Measurements from ENCODE around the gene ERCC6L2.

Gene ERCC6L2

GRCh38 chr9:95985440-95986055, 110.1 kb downstream of the ERCC6L2 start:
- Histone ChIP-seq H3K4me3 (ENCODE audit: low read depth, low read length) (no peak overlapping the region), H3K9me3 (ENCODE audit: control insufficient read depth, insufficient read depth, low read depth, low read length) (no peaks in the 10 kb centered on the region), H3K36me3 (ENCODE audit: control insufficient read depth in 2 of 2, insufficient read depth in 1 of 2, low read length in 2 of 2) (peaks cover 0 to 26% of the 10 kb centered on the region in 2 experiments; a peak in 1 of 3 replicates), H3K4me1 (ENCODE audit: control insufficient read depth, insufficient read depth, low read length) (no peaks in the 10 kb centered on the region), H3K27ac (ENCODE audit: extremely low read depth, low read depth, low read length) (no peak overlapping the region)
- TF ChIP-seq ZIC2 (tag by site-specific recombination; IDR thresholded peaks at IDR 0.05) (no peak), ZNF580 (tag by site-specific recombination; IDR thresholded peaks at IDR 0.05) (no peak), ZNF843 (tag by site-specific recombination; IDR thresholded peaks at IDR 0.05) (no peak), ZNF394 (tag by site-specific recombination; IDR thresholded peaks at IDR 0.05; ENCODE audit: borderline replicate concordance) (no peak)
- ChIA-PET CTCF (no interaction called here), POLR2A (no interaction called here)

GRCh38 chr9:95989297-95989696, 113.8 kb downstream of the ERCC6L2 start:
- TF ChIP-seq ZNF423 (tag by site-specific recombination; IDR thresholded peaks at IDR 0.05), result no peak
- no peak for TF ChIP-seq ZBTB44 (tag by site-specific recombination; IDR thresholded peaks at IDR 0.05)
- no peak overlapping the region for H3K4me3 ChIP-seq (ENCODE audit: low read depth, low read length)
- H3K9me3 ChIP-seq (ENCODE audit: control insufficient read depth, insufficient read depth, low read depth, low read length), result no peaks in the 10 kb centered on the region
- H3K27ac ChIP-seq (ENCODE audit: extremely low read depth, low read depth, low read length), result no peak overlapping the region
- H3K36me3 ChIP-seq (ENCODE audit: control insufficient read depth in 2 of 2, insufficient read depth in 1 of 2, low read length in 2 of 2), result peaks cover 0 to 33% of the 10 kb centered on the region in 2 experiments; a peak in 1 of 3 replicates
- H3K4me1 ChIP-seq (ENCODE audit: control insufficient read depth, insufficient read depth, low read length), result no peaks in the 10 kb centered on the region
- CTCF ChIA-PET, result no interaction called here
- POLR2A ChIA-PET, result no interaction called here

GRCh38 chr9:95991326-95991725, 115.8 kb downstream of the ERCC6L2 start:
- ChIA-PET POLR2A (no interaction called here), CTCF (no interaction called here)
- H3K9me3 ChIP-seq (ENCODE audit: control insufficient read depth, insufficient read depth, low read depth, low read length), result no peaks in the 10 kb centered on the region
- no peak overlapping the region for H3K4me3 ChIP-seq (ENCODE audit: low read depth, low read length)
- H3K27ac ChIP-seq (ENCODE audit: extremely low read depth, low read depth, low read length), result no peak overlapping the region
- H3K4me1 ChIP-seq (ENCODE audit: control insufficient read depth, insufficient read depth, low read length), result no peaks in the 10 kb centered on the region
- H3K36me3 ChIP-seq (ENCODE audit: control insufficient read depth in 2 of 2, insufficient read depth in 1 of 2, low read length in 2 of 2), result peaks cover 0 to 23% of the 10 kb centered on the region in 2 experiments; a peak in 1 of 3 replicates
- TF ChIP-seq ZNF138 (tag by site-specific recombination; IDR thresholded peaks at IDR 0.05; ENCODE audit: borderline replicate concordance), result no peak
- TF ChIP-seq KLF10 (tag by site-specific recombination; IDR thresholded peaks at IDR 0.05), result no peak
- TF ChIP-seq ZNF777 (tag by site-specific recombination; IDR thresholded peaks at IDR 0.05; ENCODE audit: borderline replicate concordance), result no peak
- no peak for TF ChIP-seq GLIS2 (tag by site-specific recombination; IDR thresholded peaks at IDR 0.05)
- TF ChIP-seq ZNF629 (tag by site-specific recombination; IDR thresholded peaks at IDR 0.05), result no peak
- no peak for TF ChIP-seq ZNF157 (tag by site-specific recombination; IDR thresholded peaks at IDR 0.05)
- no peak for TF ChIP-seq ZFP3 (tag by site-specific recombination; IDR thresholded peaks at IDR 0.05; ENCODE audit: low read depth)

GRCh38 chr9:95992536-95992935, 117.0 kb downstream of the ERCC6L2 start:
- POLR2A ChIA-PET, result no interaction called here
- H3K36me3 ChIP-seq (ENCODE audit: control insufficient read depth in 2 of 2, insufficient read depth in 1 of 2, low read length in 2 of 2), result peaks cover 0 to 21% of the 10 kb centered on the region in 2 experiments; a peak in 1 of 3 replicates
- no peaks in the 10 kb centered on the region for H3K4me1 ChIP-seq (ENCODE audit: control insufficient read depth, insufficient read depth, low read length)
- TF ChIP-seq ZFP41 (tag by site-specific recombination; IDR thresholded peaks at IDR 0.05; ENCODE audit: borderline replicate concordance) (no peak), ZNF157 (tag by site-specific recombination; IDR thresholded peaks at IDR 0.05) (no peak), PRDM4 (tag by site-specific recombination; IDR thresholded peaks at IDR 0.05) (no peak), FEZF1 (tag by site-specific recombination; IDR thresholded peaks at IDR 0.05) (no peak), ZNF274 (IDR thresholded peaks at IDR 0.05; ENCODE audit: low read length) (no peak), ZNF274 (tag by site-specific recombination; IDR thresholded peaks at IDR 0.05; ENCODE audit: borderline replicate concordance) (no peak), ZNF843 (tag by site-specific recombination; IDR thresholded peaks at IDR 0.05) (no peak), ZFP3 (tag by site-specific recombination; IDR thresholded peaks at IDR 0.05; ENCODE audit: low read depth) (no peak), ZNF324 (tag by site-specific recombination; IDR thresholded peaks at IDR 0.05) (no peak), ZNF777 (tag by site-specific recombination; IDR thresholded peaks at IDR 0.05; ENCODE audit: borderline replicate concordance) (no peak)
- CTCF ChIA-PET, result interaction anchor here (0.6 kb wide), 1 partner anchor 728 kb away, joined by 3 read pairs; no protein-coding TSS in a partner anchor
- no peak overlapping the region for H3K27ac ChIP-seq (ENCODE audit: extremely low read depth, low read depth, low read length)
- no peaks in the 10 kb centered on the region for H3K9me3 ChIP-seq (ENCODE audit: control insufficient read depth, insufficient read depth, low read depth, low read length)
- no peak overlapping the region for H3K4me3 ChIP-seq (ENCODE audit: low read depth, low read length)

Measured in HEK293 (cell line).